GM23248 (cell line): ENCODE measurements around the gene CADM4. TPM values are rescaled to one million over a fixed set of nuclear protein-coding genes. Genes with fewer than 3 reads are reported as not detected.

Experiments used
- DNase-seq: peaks from one replicate; pipeline ENCODE4 v3.0.0-alpha.2; 2015
- H2AFZ ChIP-seq: fragments of 200-600 bp; sonication (generic); 2 replicates; pipeline ENCODE4 v1.6.1; 2016; ENCODE audit warnings: antibody characterized with exemption
- H3F3A ChIP-seq: fragments of 200-600 bp; sonication (generic); 2 replicates; pipeline ENCODE4 v1.6.1; 2016; ENCODE audit warnings: mild to moderate bottlenecking, antibody characterized with exemption, mixed run types; ENCODE audit not compliant: insufficient read depth
- H3K27ac ChIP-seq: fragments of 200-600 bp; sonication (generic); 2 replicates; pipeline ENCODE4 v1.5.1; 2016; ENCODE audit warnings: mild to moderate bottlenecking
- H3K27me3 ChIP-seq: fragments of 200-600 bp; sonication (generic); replicated peaks from 2 replicates; pipeline ENCODE4 v1.6.1; 2016; ENCODE audit warnings: mild to moderate bottlenecking; ENCODE audit not compliant: insufficient read depth
- H3K36me3 ChIP-seq: fragments of 200-600 bp; sonication (generic); 2 replicates; pipeline ENCODE4 v1.6.1; 2016; ENCODE audit warnings: low read depth, mild to moderate bottlenecking
- H3K4me1 ChIP-seq: fragments of 200-600 bp; sonication (generic); 2 replicates; pipeline ENCODE4 v1.6.1; 2016; ENCODE audit warnings: mild to moderate bottlenecking; ENCODE audit not compliant: insufficient read depth
- H3K4me2 ChIP-seq: fragments of 200-600 bp; sonication (generic); one replicate; pipeline ENCODE4 v1.6.1; 2016; ENCODE audit warnings: mild to moderate bottlenecking; ENCODE audit not compliant: unreplicated experiment
- H3K4me3 ChIP-seq: fragments of 200-600 bp; sonication (generic); 2 replicates; pipeline ENCODE4 v1.5.1; 2016; ENCODE audit warnings: mild to moderate bottlenecking
- H3K79me2 ChIP-seq: fragments of 200-600 bp; sonication (generic); 2 replicates; pipeline ENCODE4 v1.6.1; 2016; ENCODE audit warnings: mild to moderate bottlenecking; ENCODE audit not compliant: insufficient read depth
- H3K9ac ChIP-seq: fragments of 200-600 bp; sonication (generic); 2 replicates; pipeline ENCODE4 v1.6.1; 2016; ENCODE audit warnings: mild to moderate bottlenecking
- H3K9me2 ChIP-seq: fragments of 200-600 bp; sonication (generic); 2 replicates; pipeline ENCODE4 v1.6.1; 2016; ENCODE audit warnings: mixed run types, mild to moderate bottlenecking, moderate library complexity; ENCODE audit not compliant: insufficient read depth
- H3K9me3 ChIP-seq: fragments of 200-600 bp; sonication (generic); one replicate; pipeline ENCODE4 v1.6.1; 2017; ENCODE audit warnings: low read depth
- H4K20me1 ChIP-seq: fragments of 200-600 bp; sonication (generic); 2 replicates; pipeline ENCODE4 v1.6.0; 2016; ENCODE audit not compliant: insufficient read depth
- EZH2 ChIP-seq: fragments of 200-600 bp; sonication (generic); IDR thresholded peaks from 2 replicates; pipeline ENCODE4 v1.6.1; 2018; ENCODE audit warnings: antibody characterized with exemption, mild to moderate bottlenecking; ENCODE audit not compliant: insufficient read depth, poor library complexity, severe bottlenecking
- EZH2phosphoT487 ChIP-seq: fragments of 200-600 bp; sonication (generic); IDR thresholded peaks from 2 replicates; pipeline ENCODE4 v1.6.1; 2018; ENCODE audit warnings: antibody characterized with exemption, moderate library complexity, mild to moderate bottlenecking, low read depth; ENCODE audit not compliant: insufficient read depth
- WGBS, 2 experiments: methylation state at CpG; one replicate each; pipeline ENCODE4 v1.1.6; 2015 to 2017; ENCODE audit warnings: low lambda C conversion rate in 2 of 2, low coverage in 1 of 2; ENCODE audit errors: missing lambda C conversion rate in 2 of 2; 5-methylcytosine and 5-hydroxymethylcytosine counted together
- in situ Hi-C: fragments of 300-500 bp; cut with MboI; formaldehyde crosslinking; loops from 2 replicates; pipeline ENCODE4 v1.15.0; 2020
- polyA plus RNA-seq: library from polyadenylated mRNA; unstranded; fragments of >200 nt; fragmentation: Nextera tagmentation; extraction: Ambion mirVana; gene quantifications from 2 replicates; pipeline ENCODE4 v1.2.1, GENCODE V29; 2016
- total RNA-seq: library from RNA; depleted of rRNA; stranded (reverse); fragments of >200 nt; shearing (Covaris generic); gene quantifications from 2 replicates; pipeline ENCODE4 v1.2.3, GENCODE V29; 2014

Gene CADM4
- total and polyA plus RNA-seq, 2 experiments from 2014 or later, result 0.14 to 1.7 TPM

DNA sequence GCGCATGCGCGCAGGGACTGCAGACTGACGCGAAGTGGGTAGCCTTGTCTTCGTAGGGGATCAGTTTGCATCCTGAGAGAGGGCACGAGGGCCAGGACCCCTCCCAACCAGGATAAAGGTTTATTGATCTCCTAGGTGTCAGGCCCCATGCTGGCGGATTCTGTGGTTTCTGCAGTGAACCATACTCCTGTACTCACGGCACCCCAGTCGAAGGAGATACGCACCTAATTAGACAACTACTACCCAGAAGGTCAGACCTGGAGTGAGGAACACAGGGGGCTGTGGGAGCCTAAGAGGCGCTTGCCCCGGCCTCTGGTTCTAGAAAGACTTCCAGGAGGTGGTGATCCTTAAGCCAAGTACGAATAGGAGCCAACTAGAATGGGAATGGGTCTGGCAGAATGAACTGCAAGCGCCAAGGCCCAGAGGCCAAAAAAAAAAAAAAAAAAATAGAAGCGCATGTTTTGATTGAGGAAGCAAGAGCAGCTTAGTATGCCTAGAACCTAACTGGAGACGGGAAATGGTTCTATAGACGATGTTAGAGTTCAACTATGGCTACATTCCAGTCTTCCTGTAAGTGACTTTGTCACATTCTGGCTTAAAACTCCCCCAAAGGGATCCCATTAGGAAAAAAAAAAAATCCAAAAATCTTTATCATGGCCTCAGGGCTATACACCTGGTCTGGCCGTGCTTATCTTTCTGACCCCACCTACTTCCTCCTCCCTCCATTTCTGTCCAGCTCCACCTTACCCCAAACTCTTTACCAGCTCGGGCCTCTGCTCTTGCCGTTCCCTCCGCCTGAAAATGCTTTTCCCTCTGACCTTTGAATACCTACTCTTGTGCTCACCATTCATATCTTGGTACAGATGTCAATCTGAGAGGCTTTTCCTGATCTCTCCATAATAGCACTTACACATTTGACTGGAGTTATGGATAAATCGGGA is 19.3 kb downstream of the CADM4 start:
- Histone ChIP-seq H3K9ac (peak overlapping the region; percentile 85), H2AFZ (peak overlapping the region; percentile 92), H3F3A (peaks cover 4% of the 10 kb centered on the region; the same call in 1 of the 2 replicates), H3K9me3 (no peaks in the 10 kb centered on the region), H3K4me1 (peaks cover 12% of the 10 kb centered on the region), H3K27me3 (no peaks in the 10 kb centered on the region), H3K4me2 (peak overlapping the region; percentile 96), H3K9me2 (no peaks in the 10 kb centered on the region), H4K20me1 (no peaks in the 10 kb centered on the region), H3K79me2 (peaks cover 50% of the 10 kb centered on the region), H3K4me3 (peak overlapping the region; percentile 73), H3K27ac (peak overlapping the region; percentile 70), H3K36me3 (no peaks in the 10 kb centered on the region)
- WGBS, 2 experiments, result 38 to 41% methylated on average over 23 of the region's 23 CpGs
- in situ Hi-C loops, result no loop called here
- TF ChIP-seq EZH2 (no peak), EZH2phosphoT487 (no peak)
- no peak for DNase-seq

DNA sequence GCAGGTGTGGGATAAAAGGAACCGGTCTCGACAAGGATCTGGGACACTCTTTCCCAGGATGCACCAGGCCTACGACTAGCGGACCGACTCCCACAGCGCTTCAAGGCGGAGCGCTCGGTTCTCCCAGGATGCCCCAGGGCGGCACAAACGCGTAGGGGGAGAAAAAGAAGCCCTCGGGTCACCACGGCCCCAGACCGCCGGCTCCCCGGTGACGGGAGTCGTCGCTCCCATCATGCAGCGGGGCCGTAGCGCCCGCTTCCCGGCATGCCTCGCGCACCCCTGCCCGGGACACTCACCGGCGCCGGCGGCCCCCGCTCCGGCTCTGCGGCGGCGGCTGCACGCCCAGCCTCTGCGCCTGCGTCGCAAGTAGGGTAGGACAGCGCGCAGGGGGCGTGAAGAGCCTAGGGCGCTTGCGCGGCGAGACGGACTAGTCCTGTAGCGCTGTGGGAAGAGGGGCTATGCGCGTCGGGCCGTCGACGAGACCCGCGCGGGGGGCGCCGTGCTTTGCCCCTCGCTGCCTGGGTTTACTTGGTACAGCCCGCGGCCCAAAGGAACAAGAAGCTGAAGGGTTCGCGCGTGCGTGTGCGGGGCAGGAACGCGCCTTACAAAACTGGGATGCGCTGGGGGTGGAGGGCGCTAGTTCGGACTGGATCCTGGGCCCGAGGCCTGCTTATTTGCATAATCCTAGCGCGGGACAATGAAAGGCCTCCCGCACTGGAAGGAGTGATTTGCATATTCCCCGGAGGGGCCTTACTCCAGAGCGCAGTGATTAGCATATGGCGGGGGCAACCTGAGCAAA is 20.2 kb downstream of the CADM4 start, which contains the start of gene ZNF428:
ZNF428 (minus strand) TSS at position 368 of the 799 bp plus-strand sequence. CDS start 5,325 bp downstream, outside the sequence.
- peak; percentile 97 for DNase-seq

DNA sequence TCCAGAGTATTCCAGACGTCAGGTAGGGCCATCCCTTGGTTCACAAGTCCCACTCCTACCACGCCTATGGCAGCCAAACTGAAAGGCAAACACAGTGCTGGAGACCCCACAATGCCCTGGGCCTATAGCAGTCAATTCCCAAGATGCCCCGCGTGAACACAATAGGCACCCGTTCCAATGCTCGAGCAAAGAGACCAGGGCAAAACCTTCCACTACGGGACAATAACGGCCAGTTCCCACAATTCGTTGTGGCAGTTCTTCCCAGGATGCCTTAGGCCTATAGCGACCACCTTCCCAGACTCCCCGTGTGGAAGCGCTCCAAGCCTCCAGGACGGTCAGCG is 20.8 kb downstream of the CADM4 start:
- peak; percentile 68 for DNase-seq
- TF ChIP-seq EZH2phosphoT487, result no peak
- Histone ChIP-seq H3K27me3 (no peaks in the 10 kb centered on the region), H3K27ac (peak overlapping the region; percentile 70), H3K4me2 (peak overlapping the region; percentile 96), H3K9me2 (no peaks in the 10 kb centered on the region), H3K36me3 (no peaks in the 10 kb centered on the region), H4K20me1 (no peaks in the 10 kb centered on the region), H3K79me2 (peaks cover 62% of the 10 kb centered on the region), H3K9ac (peak overlapping the region; percentile 85), H3K4me3 (peak overlapping the region; percentile 73), H2AFZ (peak overlapping the region; percentile 92), H3K9me3 (no peaks in the 10 kb centered on the region), H3F3A (peaks cover 4% of the 10 kb centered on the region; the same call in 1 of the 2 replicates), H3K4me1 (peaks cover 12% of the 10 kb centered on the region)
- 1 to 2% methylated on average over 14 of the region's 14 CpGs for WGBS, 2 experiments
- in situ Hi-C loops, result no loop called here

More for the DNA sequence above, 20.2 kb downstream of the CADM4 start, which contains the start of gene ZNF428:
- 2% methylated on average over 54 to 78 of the region's 81 CpGs for WGBS, 2 experiments
- Histone ChIP-seq H3K36me3 (no peaks in the 10 kb centered on the region), H3K9ac (peak within 1 kb of the TSS; percentile 85), H3K4me3 (peak within 1 kb of the TSS; percentile 73), H3K4me1 (peaks cover 12% of the 10 kb centered on the region), H3K27me3 (no peaks in the 10 kb centered on the region), H3K9me3 (no peaks in the 10 kb centered on the region), H3K9me2 (no peaks in the 10 kb centered on the region), H3K27ac (peak within 1 kb of the TSS; percentile 70), H3F3A (peaks cover 4% of the 10 kb centered on the region; the same call in 1 of the 2 replicates), H3K4me2 (peak within 1 kb of the TSS; percentile 96), H4K20me1 (no peaks in the 10 kb centered on the region), H3K79me2 (peaks cover 59% of the 10 kb centered on the region), H2AFZ (peak within 1 kb of the TSS; percentile 92)
- no peak for TF ChIP-seq EZH2phosphoT487
- TF ChIP-seq EZH2, result no peak
- in situ Hi-C loops, result no loop called here

DNA sequence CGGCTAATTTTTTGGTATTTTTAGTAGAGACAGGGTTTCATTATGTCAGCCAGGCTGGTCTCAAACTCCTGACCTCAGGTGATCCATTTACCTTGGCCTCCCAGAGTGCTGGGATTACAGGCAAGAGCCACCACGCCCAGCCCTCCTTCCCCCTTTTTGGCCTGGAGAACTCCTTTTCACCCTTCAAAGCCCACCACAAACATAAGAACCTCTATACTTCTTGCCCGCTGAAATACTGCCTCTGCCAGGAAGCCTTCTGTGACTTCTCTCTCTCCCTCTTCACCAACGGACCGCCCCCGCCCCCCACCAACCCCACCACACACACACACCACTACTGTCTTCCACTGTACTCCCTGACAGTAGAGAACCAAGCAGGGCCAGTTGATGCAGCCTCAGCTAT is 22.7 kb downstream of the CADM4 start:
- H3K9ac ChIP-seq, result no peak overlapping the region
- 73 to 81% methylated on average over 6 of the region's 6 CpGs for WGBS, 2 experiments

More for the DNA sequence above, 22.7 kb downstream of the CADM4 start:
- no peak overlapping the region for H3K27ac ChIP-seq
- H3K4me3 ChIP-seq, result no peak overlapping the region
- no peak for DNase-seq
- H3F3A ChIP-seq, result peaks cover 4% of the 10 kb centered on the region; the same call in 1 of the 2 replicates
- H2AFZ ChIP-seq, result no peak overlapping the region
- H3K9me3 ChIP-seq, result no peaks in the 10 kb centered on the region
- H3K4me2 ChIP-seq, result no peak overlapping the region
- in situ Hi-C loops, result no loop called here
- H4K20me1 ChIP-seq, result no peaks in the 10 kb centered on the region
- no peaks in the 10 kb centered on the region for H3K27me3 ChIP-seq
- H3K79me2 ChIP-seq, result peaks cover 71% of the 10 kb centered on the region
- H3K36me3 ChIP-seq, result no peaks in the 10 kb centered on the region
- no peak for TF ChIP-seq EZH2
- TF ChIP-seq EZH2phosphoT487, result no peak
- H3K9me2 ChIP-seq, result no peaks in the 10 kb centered on the region
- peaks cover 12% of the 10 kb centered on the region for H3K4me1 ChIP-seq
